Measurements from ENCODE around the gene PIGM. TPM values are rescaled to one million over a fixed set of nuclear protein-coding genes. Genes with fewer than 3 reads are reported as not detected.

The PIGM gene
- total and polyA plus RNA-seq, 2 experiments from 2014 or later, result 5.0 TPM

GRCh38 chr1:159992161-159992560, 39.6 kb downstream of the PIGM start:
- Histone ChIP-seq H3K4me2 (no peak overlapping the region), H3K4me3 (no peak overlapping the region), H3K4me1 (ENCODE audit: insufficient read depth) (peaks cover 13% of the 10 kb centered on the region), H3K36me3 (ENCODE audit: insufficient read depth) (no peaks in the 10 kb centered on the region), H3K27me3 (ENCODE audit: insufficient read depth) (no peaks in the 10 kb centered on the region), H3F3A (replicated peaks; ENCODE audit: low read depth) (no peaks in the 10 kb centered on the region), H4K20me1 (replicated peaks; ENCODE audit: insufficient read depth) (no peaks in the 10 kb centered on the region), H2AFZ (0 out of 2 replicates have a peak overlapping the region, but pooled peaks have one; percentile 43), H3K79me2 (replicated peaks; ENCODE audit: insufficient read depth) (no peaks in the 10 kb centered on the region), H3K27ac (ENCODE audit: low read depth) (no peak overlapping the region), H3K9me2 (ENCODE audit: insufficient read depth) (no peaks in the 10 kb centered on the region)
- ATAC-seq, result peak; percentile 54
- no peak for TF ChIP-seq EZH2phosphoT487 (IDR thresholded peaks at IDR 0.05; ENCODE audit: unreplicated experiment)
- TF ChIP-seq, protein P1, sequence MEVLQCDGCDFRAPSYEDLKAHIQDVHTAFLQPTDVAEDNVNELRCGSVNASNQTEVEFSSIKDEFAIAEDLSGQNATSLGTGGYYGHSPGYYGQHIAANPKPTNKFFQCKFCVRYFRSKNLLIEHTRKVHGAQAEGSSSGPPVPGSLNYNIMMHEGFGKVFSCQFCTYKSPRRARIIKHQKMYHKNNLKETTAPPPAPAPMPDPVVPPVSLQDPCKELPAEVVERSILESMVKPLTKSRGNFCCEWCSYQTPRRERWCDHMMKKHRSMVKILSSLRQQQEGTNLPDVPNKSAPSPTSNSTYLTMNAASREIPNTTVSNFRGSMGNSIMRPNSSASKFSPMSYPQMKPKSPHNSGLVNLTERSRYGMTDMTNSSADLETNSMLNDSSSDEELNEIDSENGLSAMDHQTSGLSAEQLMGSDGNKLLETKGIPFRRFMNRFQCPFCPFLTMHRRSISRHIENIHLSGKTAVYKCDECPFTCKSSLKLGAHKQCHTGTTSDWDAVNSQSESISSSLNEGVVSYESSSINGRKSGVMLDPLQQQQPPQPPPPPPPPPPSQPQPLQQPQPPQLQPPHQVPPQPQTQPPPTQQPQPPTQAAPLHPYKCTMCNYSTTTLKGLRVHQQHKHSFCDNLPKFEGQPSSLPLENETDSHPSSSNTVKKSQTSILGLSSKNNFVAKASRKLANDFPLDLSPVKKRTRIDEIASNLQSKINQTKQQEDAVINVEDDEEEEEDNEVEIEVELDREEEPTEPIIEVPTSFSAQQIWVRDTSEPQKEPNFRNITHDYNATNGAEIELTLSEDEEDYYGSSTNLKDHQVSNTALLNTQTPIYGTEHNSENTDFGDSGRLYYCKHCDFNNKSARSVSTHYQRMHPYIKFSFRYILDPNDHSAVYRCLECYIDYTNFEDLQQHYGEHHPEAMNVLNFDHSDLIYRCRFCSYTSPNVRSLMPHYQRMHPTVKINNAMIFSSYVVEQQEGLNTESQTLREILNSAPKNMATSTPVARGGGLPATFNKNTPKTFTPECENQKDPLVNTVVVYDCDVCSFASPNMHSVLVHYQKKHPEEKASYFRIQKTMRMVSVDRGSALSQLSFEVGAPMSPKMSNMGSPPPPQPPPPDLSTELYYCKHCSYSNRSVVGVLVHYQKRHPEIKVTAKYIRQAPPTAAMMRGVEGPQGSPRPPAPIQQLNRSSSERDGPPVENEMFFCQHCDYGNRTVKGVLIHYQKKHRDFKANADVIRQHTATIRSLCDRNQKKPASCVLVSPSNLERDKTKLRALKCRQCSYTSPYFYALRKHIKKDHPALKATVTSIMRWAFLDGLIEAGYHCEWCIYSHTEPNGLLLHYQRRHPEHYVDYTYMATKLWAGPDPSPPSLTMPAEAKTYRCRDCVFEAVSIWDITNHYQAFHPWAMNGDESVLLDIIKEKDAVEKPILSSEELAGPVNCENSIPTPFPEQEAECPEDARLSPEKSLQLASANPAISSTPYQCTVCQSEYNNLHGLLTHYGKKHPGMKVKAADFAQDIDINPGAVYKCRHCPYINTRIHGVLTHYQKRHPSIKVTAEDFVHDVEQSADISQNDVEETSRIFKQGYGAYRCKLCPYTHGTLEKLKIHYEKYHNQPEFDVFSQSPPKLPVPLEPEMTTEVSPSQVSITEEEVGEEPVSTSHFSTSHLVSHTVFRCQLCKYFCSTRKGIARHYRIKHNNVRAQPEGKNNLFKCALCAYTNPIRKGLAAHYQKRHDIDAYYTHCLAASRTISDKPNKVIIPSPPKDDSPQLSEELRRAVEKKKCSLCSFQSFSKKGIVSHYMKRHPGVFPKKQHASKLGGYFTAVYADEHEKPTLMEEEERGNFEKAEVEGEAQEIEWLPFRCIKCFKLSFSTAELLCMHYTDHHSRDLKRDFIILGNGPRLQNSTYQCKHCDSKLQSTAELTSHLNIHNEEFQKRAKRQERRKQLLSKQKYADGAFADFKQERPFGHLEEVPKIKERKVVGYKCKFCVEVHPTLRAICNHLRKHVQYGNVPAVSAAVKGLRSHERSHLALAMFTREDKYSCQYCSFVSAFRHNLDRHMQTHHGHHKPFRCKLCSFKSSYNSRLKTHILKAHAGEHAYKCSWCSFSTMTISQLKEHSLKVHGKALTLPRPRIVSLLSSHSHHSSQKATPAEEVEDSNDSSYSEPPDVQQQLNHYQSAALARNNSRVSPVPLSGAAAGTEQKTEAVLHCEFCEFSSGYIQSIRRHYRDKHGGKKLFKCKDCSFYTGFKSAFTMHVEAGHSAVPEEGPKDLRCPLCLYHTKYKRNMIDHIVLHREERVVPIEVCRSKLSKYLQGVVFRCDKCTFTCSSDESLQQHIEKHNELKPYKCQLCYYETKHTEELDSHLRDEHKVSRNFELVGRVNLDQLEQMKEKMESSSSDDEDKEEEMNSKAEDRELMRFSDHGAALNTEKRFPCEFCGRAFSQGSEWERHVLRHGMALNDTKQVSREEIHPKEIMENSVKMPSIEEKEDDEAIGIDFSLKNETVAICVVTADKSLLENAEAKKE (CRISPR knock-in tag; IDR thresholded peaks at IDR 0.05), result no peak
- TF ChIP-seq STAT1 (IDR thresholded peaks at IDR 0.05; ENCODE audit: unreplicated experiment), result no peak
- no peak for TF ChIP-seq ZNF331 (CRISPR knock-in tag; IDR thresholded peaks at IDR 0.05; ENCODE audit: low read depth)
- TF ChIP-seq ETS1 (IDR thresholded peaks at IDR 0.05), result no peak
- TF ChIP-seq, protein P2, sequence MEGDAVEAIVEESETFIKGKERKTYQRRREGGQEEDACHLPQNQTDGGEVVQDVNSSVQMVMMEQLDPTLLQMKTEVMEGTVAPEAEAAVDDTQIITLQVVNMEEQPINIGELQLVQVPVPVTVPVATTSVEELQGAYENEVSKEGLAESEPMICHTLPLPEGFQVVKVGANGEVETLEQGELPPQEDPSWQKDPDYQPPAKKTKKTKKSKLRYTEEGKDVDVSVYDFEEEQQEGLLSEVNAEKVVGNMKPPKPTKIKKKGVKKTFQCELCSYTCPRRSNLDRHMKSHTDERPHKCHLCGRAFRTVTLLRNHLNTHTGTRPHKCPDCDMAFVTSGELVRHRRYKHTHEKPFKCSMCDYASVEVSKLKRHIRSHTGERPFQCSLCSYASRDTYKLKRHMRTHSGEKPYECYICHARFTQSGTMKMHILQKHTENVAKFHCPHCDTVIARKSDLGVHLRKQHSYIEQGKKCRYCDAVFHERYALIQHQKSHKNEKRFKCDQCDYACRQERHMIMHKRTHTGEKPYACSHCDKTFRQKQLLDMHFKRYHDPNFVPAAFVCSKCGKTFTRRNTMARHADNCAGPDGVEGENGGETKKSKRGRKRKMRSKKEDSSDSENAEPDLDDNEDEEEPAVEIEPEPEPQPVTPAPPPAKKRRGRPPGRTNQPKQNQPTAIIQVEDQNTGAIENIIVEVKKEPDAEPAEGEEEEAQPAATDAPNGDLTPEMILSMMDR (conservative IDR thresholded peaks at IDR 0.05; ENCODE audit: low read depth in 2 of 2), result no peak
- no peak for TF ChIP-seq NANOG (IDR thresholded peaks at IDR 0.05; ENCODE audit: borderline replicate concordance)
- TF ChIP-seq EZH2 (IDR thresholded peaks at IDR 0.05; ENCODE audit: low read depth, unreplicated experiment), result no peak
- TF ChIP-seq JUNB (IDR thresholded peaks at IDR 0.05; ENCODE audit: unreplicated experiment), result no peak
- no peak for TF ChIP-seq POLR2AphosphoS5 (IDR thresholded peaks at IDR 0.05; ENCODE audit: low read depth)
- TF ChIP-seq CREB1 (CRISPR knock-in tag; IDR thresholded peaks at IDR 0.05; ENCODE audit: low read depth), result no peak
- TF ChIP-seq REST (IDR thresholded peaks at IDR 0.05; ENCODE audit: unreplicated experiment), result no peak
- no peak for TF ChIP-seq ZNF114 (CRISPR knock-in tag; IDR thresholded peaks at IDR 0.05)
- H3K36me3 Mint-ChIP-seq (ENCODE audit: low read depth), result no peaks in the 10 kb centered on the region
- DNase-seq (ENCODE audit: low spot score), result peak; percentile 22
- H3K4me3 Mint-ChIP-seq, result no peak overlapping the region
- peaks cover 15% of the 10 kb centered on the region; the same call in 2 of the 3 replicates for H3K4me1 Mint-ChIP-seq
- no peaks in the 10 kb centered on the region for H3K9me3 Mint-ChIP-seq
- H3K27ac Mint-ChIP-seq, result no peak overlapping the region
- peaks cover 2% of the 10 kb centered on the region for H3K27me3 Mint-ChIP-seq (ENCODE audit: insufficient read depth, low read depth, poor library complexity)

Data from GM23338 (cell line).